Endothelial cell of umbilical vein (primary cell): Measurements from ENCODE around the gene CYP2S1.

ENCODE experiments used
- EZH2 ChIP-seq: IDR thresholded peaks from 2 replicates; pipeline ENCODE4 v1.6.1; 2012; ENCODE audit warnings: borderline replicate concordance, low read depth, mild to moderate bottlenecking, moderate library complexity, low read length, inconsistent platforms; ENCODE audit not compliant: severe bottlenecking
- GATA2 ChIP-seq: IDR thresholded peaks from 2 replicates; pipeline ENCODE4 v1.7.0; 2011; ENCODE audit warnings: low read depth, mild to moderate bottlenecking, moderate library complexity, mixed read lengths, low read length; ENCODE audit not compliant: insufficient read length, insufficient read depth
- JUN ChIP-seq: IDR thresholded peaks from 2 replicates; pipeline ENCODE4 v1.6.1; 2011; ENCODE audit warnings: borderline replicate concordance, low read depth; ENCODE audit not compliant: insufficient read length, insufficient read depth
- POLR2A ChIP-seq: IDR thresholded peaks from 2 replicates; pipeline ENCODE4 v1.6.1; 2012; ENCODE audit warnings: low read depth, mild to moderate bottlenecking, control low read depth, low read length
- POLR2AphosphoS5 ChIP-seq: IDR thresholded peaks from 2 replicates; pipeline ENCODE4 v1.6.1; 2012; ENCODE audit warnings: low read depth, mild to moderate bottlenecking, control low read depth, low read length, moderate library complexity; ENCODE audit not compliant: insufficient read depth
- TF ChIP-seq, protein P1 (sequence below), 2 donors: IDR thresholded peaks; 1 replicate in 1 of 2; 2 replicates in 1 of 2; pipeline ENCODE4 v1.5.1; 2011; ENCODE audit warnings: low read length in 2 of 2, mild to moderate bottlenecking in 2 of 2, moderate library complexity in 2 of 2, control low read depth in 1 of 2, inconsistent platforms in 1 of 2, low read depth in 1 of 2; ENCODE audit not compliant: insufficient read depth in 1 of 2; ENCODE audit errors: extremely low read depth in 1 of 2
- TF ChIP-seq, protein P2 (sequence below): IDR thresholded peaks from 2 replicates; pipeline ENCODE4 v1.6.1; 2011; ENCODE audit not compliant: insufficient read depth, insufficient read length

- TF ChIP-seq, protein P1, sequence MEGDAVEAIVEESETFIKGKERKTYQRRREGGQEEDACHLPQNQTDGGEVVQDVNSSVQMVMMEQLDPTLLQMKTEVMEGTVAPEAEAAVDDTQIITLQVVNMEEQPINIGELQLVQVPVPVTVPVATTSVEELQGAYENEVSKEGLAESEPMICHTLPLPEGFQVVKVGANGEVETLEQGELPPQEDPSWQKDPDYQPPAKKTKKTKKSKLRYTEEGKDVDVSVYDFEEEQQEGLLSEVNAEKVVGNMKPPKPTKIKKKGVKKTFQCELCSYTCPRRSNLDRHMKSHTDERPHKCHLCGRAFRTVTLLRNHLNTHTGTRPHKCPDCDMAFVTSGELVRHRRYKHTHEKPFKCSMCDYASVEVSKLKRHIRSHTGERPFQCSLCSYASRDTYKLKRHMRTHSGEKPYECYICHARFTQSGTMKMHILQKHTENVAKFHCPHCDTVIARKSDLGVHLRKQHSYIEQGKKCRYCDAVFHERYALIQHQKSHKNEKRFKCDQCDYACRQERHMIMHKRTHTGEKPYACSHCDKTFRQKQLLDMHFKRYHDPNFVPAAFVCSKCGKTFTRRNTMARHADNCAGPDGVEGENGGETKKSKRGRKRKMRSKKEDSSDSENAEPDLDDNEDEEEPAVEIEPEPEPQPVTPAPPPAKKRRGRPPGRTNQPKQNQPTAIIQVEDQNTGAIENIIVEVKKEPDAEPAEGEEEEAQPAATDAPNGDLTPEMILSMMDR (IDR thresholded peaks at IDR 0.05; ENCODE audit: extremely low read depth in 1 of 2, insufficient read depth in 1 of 2, low read depth in 1 of 2, low read length in 2 of 2), result no peak
- no peak for TF ChIP-seq POLR2A
- TF ChIP-seq EZH2, result no peak
- no peak for TF ChIP-seq JUN
- TF ChIP-seq POLR2AphosphoS5, result no peak
- TF ChIP-seq, protein P2, sequence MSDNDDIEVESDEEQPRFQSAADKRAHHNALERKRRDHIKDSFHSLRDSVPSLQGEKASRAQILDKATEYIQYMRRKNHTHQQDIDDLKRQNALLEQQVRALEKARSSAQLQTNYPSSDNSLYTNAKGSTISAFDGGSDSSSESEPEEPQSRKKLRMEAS, result no peak
- TF ChIP-seq GATA2, result no peak
These were observed 39.7 kb downstream of the CYP2S1 start for GRCh38 chr19:41232686-41233085.
